WTC11 (cell line): ENCODE measurements around the gene MRAS. TPM values are rescaled to one million over a fixed set of nuclear protein-coding genes. Genes with fewer than 3 reads are reported as not detected.
"Not testable (repeated sequence)": the region's sequence is repeated elsewhere in the genome, so short reads cannot be mapped to it uniquely, and the experiment has no call there.

ENCODE experiments used
- ATAC-seq: fragments of 200-7000 bp; cut with Tn5 transposase; 2 replicates; pipeline ENCODE4 v1.10.0; 2021; ENCODE audit warnings: mild to moderate bottlenecking, moderate library complexity
- CTCF ChIA-PET: fragments of 300-600 bp; sonication (Branson Sonifier 250); formaldehyde crosslinking; loops from one replicate; lab custom pipeline; 2021; ENCODE audit warnings: antibody characterized with exemption; lab: Charles Lee
- POLR2A ChIA-PET: fragments of 350-600 bp; sonication (Branson Sonifier 250); formaldehyde crosslinking; loops from one replicate; lab custom pipeline; 2021; ENCODE audit warnings: antibody characterized with exemption; lab: Charles Lee
- DNase-seq: peaks from one replicate; pipeline ENCODE4 v3.0.0; 2021; ENCODE audit warnings: low spot score
- H3K27ac Mint-ChIP-seq: 2 replicates; pipeline ENCODE4 v1.8.0; 2021; ENCODE audit warnings: mixed read lengths
- H3K27me3 Mint-ChIP-seq: 2 replicates; pipeline ENCODE4 v1.8.0; 2021; ENCODE audit warnings: low read depth, mild to moderate bottlenecking, moderate library complexity, mixed read lengths
- H3K36me3 Mint-ChIP-seq: 2 replicates; pipeline ENCODE4 v1.8.0; 2021; ENCODE audit warnings: mixed read lengths
- H3K4me1 Mint-ChIP-seq: 2 replicates; pipeline ENCODE4 v1.8.0; 2022; ENCODE audit warnings: mixed read lengths
- H3K4me3 Mint-ChIP-seq: 2 replicates; pipeline ENCODE4 v1.8.0; 2021; ENCODE audit warnings: mild to moderate bottlenecking, moderate library complexity, mixed read lengths
- H3K9me3 Mint-ChIP-seq: 2 replicates; pipeline ENCODE4 v1.8.0; 2021; ENCODE audit warnings: mixed read lengths
- E2F5 ChIP-seq: sonication (generic); formaldehyde crosslinking; IDR thresholded peaks from 2 replicates; pipeline ENCODE4 v1.8.1; 2022; ENCODE audit warnings: mild to moderate bottlenecking, moderate library complexity, missing genetic modification reagents
- FOXK1 ChIP-seq: sonication (generic); formaldehyde crosslinking; IDR thresholded peaks from 2 replicates; pipeline ENCODE4 v1.8.0; 2022; ENCODE audit warnings: mild to moderate bottlenecking, moderate library complexity, missing genetic modification reagents
- FOXP1 ChIP-seq: sonication (generic); formaldehyde crosslinking; IDR thresholded peaks from 2 replicates; pipeline ENCODE4 v1.8.0; 2022; ENCODE audit warnings: missing genetic modification reagents, mild to moderate bottlenecking, moderate library complexity, borderline replicate concordance
- JUN ChIP-seq: sonication (generic); formaldehyde crosslinking; IDR thresholded peaks from 2 replicates; pipeline ENCODE4 v1.8.0; 2023; ENCODE audit warnings: mild to moderate bottlenecking, missing genetic modification reagents
- MAX ChIP-seq: sonication (generic); formaldehyde crosslinking; IDR thresholded peaks from 2 replicates; pipeline ENCODE4 v1.8.0; 2022; ENCODE audit warnings: mild to moderate bottlenecking, missing genetic modification reagents
- MLX ChIP-seq: sonication (generic); formaldehyde crosslinking; IDR thresholded peaks from 2 replicates; pipeline ENCODE4 v1.8.1; 2023; ENCODE audit warnings: mild to moderate bottlenecking, missing genetic modification reagents, moderate library complexity
- ZBTB21 ChIP-seq: sonication (generic); formaldehyde crosslinking; IDR thresholded peaks from 2 replicates; pipeline ENCODE4 v1.8.1; 2023; ENCODE audit warnings: mild to moderate bottlenecking, missing genetic modification reagents, borderline replicate concordance
- total RNA-seq: library from RNA; stranded (reverse); gene quantifications from 3 replicates; pipeline ENCODE4 v1.2.3, GENCODE V29; 2021
- TF ChIP-seq, protein P1 (sequence below): sonication (generic); formaldehyde crosslinking; IDR thresholded peaks from 2 replicates; pipeline ENCODE4 v1.8.0; 2022; ENCODE audit warnings: mild to moderate bottlenecking, missing genetic modification reagents

Gene MRAS
- total RNA-seq, 1 experiment from 2014 or later: 14.8 TPM

- Mint-ChIP-seq H3K9me3 (no peaks in the 10 kb centered on the region), H3K36me3 (peaks cover 7% of the 10 kb centered on the region), H3K27me3 (no peaks in the 10 kb centered on the region)
- TF ChIP-seq E2F5 (CRISPR knock-in tag): no peak
- TF ChIP-seq ZBTB21 (CRISPR knock-in tag): no peak
- TF ChIP-seq, protein P1, sequence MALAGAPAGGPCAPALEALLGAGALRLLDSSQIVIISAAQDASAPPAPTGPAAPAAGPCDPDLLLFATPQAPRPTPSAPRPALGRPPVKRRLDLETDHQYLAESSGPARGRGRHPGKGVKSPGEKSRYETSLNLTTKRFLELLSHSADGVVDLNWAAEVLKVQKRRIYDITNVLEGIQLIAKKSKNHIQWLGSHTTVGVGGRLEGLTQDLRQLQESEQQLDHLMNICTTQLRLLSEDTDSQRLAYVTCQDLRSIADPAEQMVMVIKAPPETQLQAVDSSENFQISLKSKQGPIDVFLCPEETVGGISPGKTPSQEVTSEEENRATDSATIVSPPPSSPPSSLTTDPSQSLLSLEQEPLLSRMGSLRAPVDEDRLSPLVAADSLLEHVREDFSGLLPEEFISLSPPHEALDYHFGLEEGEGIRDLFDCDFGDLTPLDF (CRISPR knock-in tag): no peak
- TF ChIP-seq MLX (CRISPR knock-in tag): no peak
- TF ChIP-seq JUN (CRISPR knock-in tag): no peak
- TF ChIP-seq FOXP1 (CRISPR knock-in tag): no peak
- no peak for TF ChIP-seq MAX (CRISPR knock-in tag)
- TF ChIP-seq, all 79 proteins: peak for 0
- DNase-seq: no peak
- peak; percentile 17; the same call in 1 of the 2 replicates for ATAC-seq
- H3K4me1 Mint-ChIP-seq: peaks cover 5% of the 10 kb centered on the region; the same call in 1 of the 2 replicates
- no peak overlapping the region for H3K27ac Mint-ChIP-seq
- no peak overlapping the region for H3K4me3 Mint-ChIP-seq
- ChIA-PET POLR2A (no interaction called here), CTCF (interaction anchor here (0.7 to 2.8 kb wide), 8 partner anchors 8 to 484 kb away, joined by 3 to 13 read pairs (median 4); no protein-coding TSS in a partner anchor)
These were observed 103.3 kb downstream of the MRAS start for GRCh38 chr3:138451595-138452162.

DNA sequence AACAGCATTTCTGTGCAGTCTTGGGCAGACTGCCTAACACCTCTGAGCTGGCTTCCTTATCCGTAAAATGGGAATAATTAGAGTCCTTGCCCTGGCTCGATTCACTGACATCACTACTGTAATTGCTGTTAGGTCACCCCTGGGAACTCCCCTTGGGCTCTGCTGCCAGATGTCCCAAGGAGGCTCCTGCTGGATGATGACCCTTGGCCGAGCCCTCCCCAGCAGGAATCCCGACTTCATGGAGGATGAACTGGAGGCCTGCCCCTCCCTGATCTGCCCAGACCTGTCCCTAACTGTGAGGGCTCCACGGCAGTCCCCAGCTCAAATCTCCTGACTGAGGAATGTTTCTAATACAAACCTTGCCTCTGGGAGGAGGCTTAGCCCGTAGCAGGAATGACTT, 104.1 kb downstream of the MRAS start:
- H3K27me3 Mint-ChIP-seq: no peaks in the 10 kb centered on the region
- DNase-seq: no peak
- H3K4me1 Mint-ChIP-seq: peaks cover 5% of the 10 kb centered on the region; the same call in 1 of the 2 replicates
- peaks cover 14% of the 10 kb centered on the region for H3K36me3 Mint-ChIP-seq
- no peak overlapping the region for H3K4me3 Mint-ChIP-seq
- TF ChIP-seq FOXK1 (CRISPR knock-in tag): no peak
- TF ChIP-seq, all 79 proteins: peak for 0
- ChIA-PET CTCF (interaction anchor here (1.2 kb wide), 1 partner anchor 27 kb away, joined by 3 read pairs; no protein-coding TSS in a partner anchor), POLR2A (no interaction called here)
- ATAC-seq: no peak
- H3K9me3 Mint-ChIP-seq: no peaks in the 10 kb centered on the region
- H3K27ac Mint-ChIP-seq: no peak overlapping the region

DNA sequence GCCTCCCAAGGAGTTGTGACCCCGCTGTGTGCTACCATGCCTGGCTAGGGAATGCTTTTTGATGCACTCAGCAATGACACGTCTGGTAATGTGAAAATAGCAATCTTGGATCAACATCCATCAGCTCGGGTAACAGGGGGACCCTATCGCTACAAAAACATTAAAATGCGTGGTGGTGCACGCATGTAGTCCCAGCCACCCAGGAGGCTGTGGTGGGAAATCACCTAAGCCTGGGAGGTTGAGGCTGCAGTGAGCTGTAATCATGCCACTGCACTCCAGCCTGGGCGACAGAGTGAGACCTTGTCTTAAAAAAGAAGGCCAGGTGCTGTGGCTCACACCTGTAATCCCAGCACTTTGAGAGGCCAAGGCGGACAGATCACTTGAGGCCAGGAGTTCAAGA, 105.6 kb downstream of the MRAS start:
- H3K27me3 Mint-ChIP-seq, H3K4me1 Mint-ChIP-seq, POLR2A ChIA-PET, DNase-seq, ATAC-seq, CTCF ChIA-PET, H3K27ac Mint-ChIP-seq, H3K4me3 Mint-ChIP-seq, H3K9me3 Mint-ChIP-seq: not testable (repeated sequence)
- H3K36me3 Mint-ChIP-seq: peaks cover 14% of the 10 kb centered on the region

Other genes starting within 250 kb of the MRAS start
- 11.2 to 15.3 TPM (median 11.2 TPM) in 3 replicates for gene DZIP1L, start 233.0 kb upstream of the MRAS start, total RNA-seq
- not detected in 3 replicates for gene A4GNT, start 216.2 kb upstream of the MRAS start, total RNA-seq
- gene DBR1, start 173.7 kb upstream of the MRAS start, total RNA-seq: 18.8 to 20.6 TPM (median 19.3 TPM) in 3 replicates
- gene ARMC8, start 161.3 kb upstream of the MRAS start, total RNA-seq: 38.6 to 44.9 TPM (median 38.7 TPM) in 3 replicates
- not detected in 3 replicates for gene NME9, start 18.7 kb upstream of the MRAS start, total RNA-seq
- gene ESYT3, start 86.0 kb downstream of the MRAS start, total RNA-seq: 4.4 to 6.4 TPM (median 5.7 TPM) in 3 replicates
- 27.2 to 34.8 TPM (median 33.5 TPM) in 3 replicates for gene CEP70, start 245.7 kb downstream of the MRAS start, total RNA-seq